ENCODE data around the gene CELF2. TPM values are rescaled to one million over a fixed set of nuclear protein-coding genes. Genes with fewer than 3 reads are reported as not detected.

CELF2 gene
- polyA plus RNA-seq, 1 donor from 2014 or later = 55.5 TPM

GRCh38 chr10:11257440-11258090 lies 239.9 kb downstream of the CELF2 start:
- peaks cover 3% of the 10 kb centered on the region for H3K79me2 ChIP-seq (replicated peaks; ENCODE audit: insufficient read depth, low read length)
- H3K27ac ChIP-seq (ENCODE audit: low read length) = no peak overlapping the region
- no peaks in the 10 kb centered on the region for H3K9me2 ChIP-seq (ENCODE audit: insufficient read depth, low read length)
- H3K27me3 ChIP-seq (ENCODE audit: insufficient read depth, low read depth, low read length) = no peaks in the 10 kb centered on the region
- TF ChIP-seq RAD21 (conservative IDR thresholded peaks at IDR 0.05) = no peak
- TF ChIP-seq EZH2 (IDR thresholded peaks at IDR 0.05; ENCODE audit: borderline replicate concordance, insufficient read depth, low read length, poor library complexity, severe bottlenecking) = no peak
- TF ChIP-seq, protein P1, sequence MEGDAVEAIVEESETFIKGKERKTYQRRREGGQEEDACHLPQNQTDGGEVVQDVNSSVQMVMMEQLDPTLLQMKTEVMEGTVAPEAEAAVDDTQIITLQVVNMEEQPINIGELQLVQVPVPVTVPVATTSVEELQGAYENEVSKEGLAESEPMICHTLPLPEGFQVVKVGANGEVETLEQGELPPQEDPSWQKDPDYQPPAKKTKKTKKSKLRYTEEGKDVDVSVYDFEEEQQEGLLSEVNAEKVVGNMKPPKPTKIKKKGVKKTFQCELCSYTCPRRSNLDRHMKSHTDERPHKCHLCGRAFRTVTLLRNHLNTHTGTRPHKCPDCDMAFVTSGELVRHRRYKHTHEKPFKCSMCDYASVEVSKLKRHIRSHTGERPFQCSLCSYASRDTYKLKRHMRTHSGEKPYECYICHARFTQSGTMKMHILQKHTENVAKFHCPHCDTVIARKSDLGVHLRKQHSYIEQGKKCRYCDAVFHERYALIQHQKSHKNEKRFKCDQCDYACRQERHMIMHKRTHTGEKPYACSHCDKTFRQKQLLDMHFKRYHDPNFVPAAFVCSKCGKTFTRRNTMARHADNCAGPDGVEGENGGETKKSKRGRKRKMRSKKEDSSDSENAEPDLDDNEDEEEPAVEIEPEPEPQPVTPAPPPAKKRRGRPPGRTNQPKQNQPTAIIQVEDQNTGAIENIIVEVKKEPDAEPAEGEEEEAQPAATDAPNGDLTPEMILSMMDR (IDR thresholded peaks at IDR 0.05; ENCODE audit: poor library complexity, severe bottlenecking) = no peak
- TF ChIP-seq MXI1 (conservative IDR thresholded peaks at IDR 0.05; ENCODE audit: poor library complexity, severe bottlenecking) = no peak
- no peak for TF ChIP-seq REST (IDR thresholded peaks at IDR 0.05; ENCODE audit: borderline replicate concordance)
- no peaks in the 10 kb centered on the region for H3F3A ChIP-seq (ENCODE audit: insufficient read depth, low read length, poor library complexity, severe bottlenecking)
- no peak overlapping the region for H3K4me2 ChIP-seq (ENCODE audit: low read length)
- H4K20me1 ChIP-seq (ENCODE audit: insufficient read depth) = no peaks in the 10 kb centered on the region
- peaks cover 13% of the 10 kb centered on the region for H3K36me3 ChIP-seq (ENCODE audit: insufficient read depth, low read length)
- no peak overlapping the region for H3K4me3 ChIP-seq (ENCODE audit: low read length)
- H3K9me3 ChIP-seq (ENCODE audit: low read length) = no peaks in the 10 kb centered on the region
- H3K9ac ChIP-seq (ENCODE audit: low read length) = no peak overlapping the region
- no peak overlapping the region for H2AFZ ChIP-seq (ENCODE audit: low read depth, low read length)

DNA sequence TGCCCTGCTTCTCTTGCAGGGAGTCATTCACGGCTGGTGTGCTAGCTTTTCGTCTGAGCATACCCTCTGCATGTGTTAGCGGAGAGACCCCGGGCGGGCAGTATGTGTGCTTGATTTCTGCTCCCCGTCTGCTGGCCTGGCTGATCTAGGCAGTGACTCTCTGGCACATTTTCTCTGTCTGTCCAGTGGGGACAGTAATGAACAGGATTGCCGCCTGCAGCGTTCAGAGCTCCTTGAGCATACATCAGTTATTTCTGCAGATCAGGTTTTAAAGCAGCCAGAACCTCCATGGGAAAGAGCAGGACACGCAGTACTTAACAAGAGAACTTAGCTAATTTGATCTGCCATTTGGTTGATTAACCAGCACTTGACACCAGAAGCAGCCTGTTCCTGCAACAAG lies 242.5 kb downstream of the CELF2 start:
- Histone ChIP-seq H3K4me2 (ENCODE audit: low read length) (no peak overlapping the region), H3K36me3 (ENCODE audit: insufficient read depth, low read length) (peaks cover 13% of the 10 kb centered on the region), H3K27me3 (ENCODE audit: insufficient read depth, low read depth, low read length) (no peaks in the 10 kb centered on the region), H2AFZ (ENCODE audit: low read depth, low read length) (no peak overlapping the region), H3F3A (ENCODE audit: insufficient read depth, low read length, poor library complexity, severe bottlenecking) (no peaks in the 10 kb centered on the region), H4K20me1 (ENCODE audit: insufficient read depth) (no peaks in the 10 kb centered on the region), H3K79me2 (replicated peaks; ENCODE audit: insufficient read depth, low read length) (peaks cover 3% of the 10 kb centered on the region), H3K9me2 (ENCODE audit: insufficient read depth, low read length) (no peaks in the 10 kb centered on the region), H3K9ac (ENCODE audit: low read length) (no peak overlapping the region), H3K27ac (ENCODE audit: low read length) (no peak overlapping the region), H3K4me3 (ENCODE audit: low read length) (no peak overlapping the region), H3K9me3 (ENCODE audit: low read length) (no peaks in the 10 kb centered on the region)
- TF ChIP-seq POLR2AphosphoS5 (IDR thresholded peaks at IDR 0.05) (no peak), EZH2 (IDR thresholded peaks at IDR 0.05; ENCODE audit: borderline replicate concordance, insufficient read depth, low read length, poor library complexity, severe bottlenecking) (no peak), EP300 (conservative IDR thresholded peaks at IDR 0.05; ENCODE audit: poor library complexity, severe bottlenecking) (no peak), TAF1 (IDR thresholded peaks at IDR 0.05; ENCODE audit: low read depth) (no peak), RAD21 (conservative IDR thresholded peaks at IDR 0.05) (no peak), SMC3 (conservative IDR thresholded peaks at IDR 0.05; ENCODE audit: poor library complexity) (no peak), REST (IDR thresholded peaks at IDR 0.05; ENCODE audit: borderline replicate concordance) (no peak), MXI1 (conservative IDR thresholded peaks at IDR 0.05; ENCODE audit: poor library complexity, severe bottlenecking) (no peak)
- TF ChIP-seq, protein P1 (IDR thresholded peaks at IDR 0.05; ENCODE audit: poor library complexity, severe bottlenecking) = no peak
